Measurements from ENCODE around the gene WDR90.
"Not testable (repeated sequence)": the region's sequence is repeated elsewhere in the genome, so short reads cannot be mapped to it uniquely, and the experiment has no call there.

Gene WDR90

GRCh38 chr16:681746-682427 lies 32.7 kb downstream of the WDR90 start:
- no peak overlapping the region for H3K4me3 ChIP-seq (ENCODE audit: low read length)

GRCh38 chr16:682493-683395 lies 33.6 kb downstream of the WDR90 start:
- no peak for DNase-seq (ENCODE audit: low read depth, low spot score)
- peak overlapping the region; percentile 57 for H3K4me3 ChIP-seq (ENCODE audit: low read length)

More at GRCh38 chr16:681746-682427, 32.7 kb downstream of the WDR90 start:
- no peak for DNase-seq (ENCODE audit: low read depth, low spot score)

- DNase-seq (ENCODE audit: low read depth, low spot score): no peak
- H3K4me3 ChIP-seq (ENCODE audit: low read length): peak overlapping the region; percentile 57
These were observed 34.4 kb downstream of the WDR90 start for GRCh38 chr16:683396-684070.

GRCh38 chr16:684071-684794 lies 35.1 kb downstream of the WDR90 start, which contains the start of gene JMJD8:
JMJD8 (minus strand) TSS chr16:684334; CDS start chr16:684319, 15 bp downstream.
- peak within 1 kb of the TSS; percentile 57 for H3K4me3 ChIP-seq (ENCODE audit: low read length)
- peak; percentile 90 for DNase-seq (ENCODE audit: low read depth, low spot score)

- DNase-seq (ENCODE audit: low read depth, low spot score): no peak
- H3K4me3 ChIP-seq (ENCODE audit: low read length): no peak overlapping the region
These were observed 36.0 kb downstream of the WDR90 start for GRCh38 chr16:684961-685696.

GRCh38 chr16:685967-686366 lies 36.8 kb downstream of the WDR90 start:
- no peak for DNase-seq (ENCODE audit: low read depth, low spot score)
- no peak overlapping the region for H3K4me3 ChIP-seq (ENCODE audit: low read length)

- no peak for DNase-seq (ENCODE audit: low read depth, low spot score)
- no peak overlapping the region for H3K4me3 ChIP-seq (ENCODE audit: low read length)
These were observed 37.5 kb downstream of the WDR90 start for GRCh38 chr16:686459-687260.

- no peak overlapping the region for H3K4me3 ChIP-seq (ENCODE audit: low read length)
These were observed 38.3 kb downstream of the WDR90 start for GRCh38 chr16:687499-687898.

GRCh38 chr16:689175-689897 lies 40.2 kb downstream of the WDR90 start:
- no peak for DNase-seq (ENCODE audit: low read depth, low spot score)

More at GRCh38 chr16:687499-687898, 38.3 kb downstream of the WDR90 start:
- DNase-seq (ENCODE audit: low read depth, low spot score): no peak

GRCh38 chr16:691242-691641 lies 42.1 kb downstream of the WDR90 start:
- DNase-seq (ENCODE audit: low read depth, low spot score); H3K4me3 ChIP-seq (ENCODE audit: low read length): not testable (repeated sequence)

More at GRCh38 chr16:689175-689897, 40.2 kb downstream of the WDR90 start:
- peak overlapping the region; percentile 91 for H3K4me3 ChIP-seq (ENCODE audit: low read length)

GRCh38 chr16:692356-693108 lies 43.4 kb downstream of the WDR90 start:
- H3K4me3 ChIP-seq (ENCODE audit: low read length): no peak overlapping the region
- no peak for DNase-seq (ENCODE audit: low read depth, low spot score)

GRCh38 chr16:693364-693763 lies 44.2 kb downstream of the WDR90 start:
- no peak for DNase-seq (ENCODE audit: low read depth, low spot score)
- H3K4me3 ChIP-seq (ENCODE audit: low read length): no peak overlapping the region

- no peak overlapping the region for H3K4me3 ChIP-seq (ENCODE audit: low read length)
- no peak for DNase-seq (ENCODE audit: low read depth, low spot score)
These were observed 44.6 kb downstream of the WDR90 start for GRCh38 chr16:693766-694165.

GRCh38 chr16:694187-694862 lies 45.2 kb downstream of the WDR90 start:
- H3K4me3 ChIP-seq (ENCODE audit: low read length): peak overlapping the region; percentile 63
- no peak for DNase-seq (ENCODE audit: low read depth, low spot score)

- peak overlapping the region; percentile 63 for H3K4me3 ChIP-seq (ENCODE audit: low read length)
These were observed 45.7 kb downstream of the WDR90 start for GRCh38 chr16:694863-695354.

More at GRCh38 chr16:694863-695354, 45.7 kb downstream of the WDR90 start:
- DNase-seq (ENCODE audit: low read depth, low spot score): no peak
